Measurements from ENCODE around the gene KDM5C. TPM values are rescaled to one million over a fixed set of nuclear protein-coding genes. Genes with fewer than 3 reads are reported as not detected.

The KDM5C gene
- total RNA-seq, 2 donors from 2014 or later = 208 to 211 TPM

DNA sequence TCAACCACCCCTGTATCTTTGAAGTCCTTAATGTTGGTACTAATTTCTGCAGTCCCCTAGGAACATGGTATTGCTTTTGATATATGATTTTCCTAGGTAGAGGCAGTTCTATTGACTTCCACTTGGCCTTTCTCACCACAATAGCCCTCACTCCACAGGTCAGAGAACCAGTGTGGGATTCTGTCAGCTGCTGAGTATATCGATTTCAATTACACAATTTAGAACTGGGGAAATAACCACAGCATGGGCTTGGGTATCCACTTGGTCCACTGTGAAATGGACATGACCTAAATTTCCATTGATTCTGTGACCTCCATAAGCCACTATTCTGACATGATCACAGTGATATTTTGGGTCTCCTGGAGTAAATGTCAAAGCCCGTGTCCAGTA is 68.8 kb downstream of the KDM5C start:
- DNase-seq (no peak), ATAC-seq (no peak)
- no peaks in the 10 kb centered on the region for H3K4me1 Mint-ChIP-seq
- H3K27me3 Mint-ChIP-seq = no peaks in the 10 kb centered on the region
- H3K9me3 ChIP-seq (ENCODE audit: control insufficient read depth, low read length, poor library complexity, severe bottlenecking) = no peaks in the 10 kb centered on the region
- no peaks in the 10 kb centered on the region for H3K36me3 Mint-ChIP-seq (ENCODE audit: low read depth)
- H3K4me3 Mint-ChIP-seq = no peak overlapping the region
- H3K27ac Mint-ChIP-seq = no peak overlapping the region

DNA sequence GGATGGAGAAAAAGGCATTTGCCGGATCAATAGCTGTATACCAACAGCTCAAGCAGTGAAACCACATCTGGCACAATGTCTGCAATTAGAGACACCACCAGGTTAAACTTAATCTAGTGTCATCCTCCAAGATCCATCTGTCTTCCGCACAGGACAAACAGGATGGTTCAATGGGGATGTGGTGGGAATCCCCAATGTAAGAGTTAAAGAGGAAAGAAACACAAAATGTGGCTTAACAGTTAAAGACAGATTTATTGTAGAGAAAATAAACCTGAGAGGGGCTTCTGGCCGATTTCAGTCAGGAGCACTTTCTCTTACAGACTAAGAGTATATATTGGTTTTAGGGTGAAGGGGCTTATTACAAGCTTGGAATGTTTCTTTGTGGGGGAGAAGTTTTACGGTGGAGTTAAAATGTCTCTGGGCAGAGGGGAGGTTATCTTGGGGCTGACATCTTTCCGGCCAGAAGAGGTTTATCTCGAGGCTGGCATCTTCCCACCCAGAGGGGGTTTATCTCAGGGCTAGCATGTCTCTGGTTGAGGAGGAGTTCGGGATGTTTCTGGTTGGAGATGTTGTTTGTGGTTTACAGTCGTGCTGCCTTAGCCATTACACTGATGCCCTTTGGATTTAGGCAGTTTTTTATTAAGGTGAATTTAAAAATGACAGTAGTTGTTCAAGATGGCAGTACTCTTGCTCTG is 69.3 kb downstream of the KDM5C start:
- ATAC-seq (no peak), DNase-seq (no peak)
- no peak overlapping the region for H3K27ac Mint-ChIP-seq
- no peaks in the 10 kb centered on the region for H3K27me3 Mint-ChIP-seq
- H3K4me1 Mint-ChIP-seq = no peaks in the 10 kb centered on the region
- H3K9me3 ChIP-seq (ENCODE audit: control insufficient read depth, low read length, poor library complexity, severe bottlenecking) = no peaks in the 10 kb centered on the region
- no peaks in the 10 kb centered on the region for H3K36me3 Mint-ChIP-seq (ENCODE audit: low read depth)
- no peak overlapping the region for H3K4me3 Mint-ChIP-seq

DNA sequence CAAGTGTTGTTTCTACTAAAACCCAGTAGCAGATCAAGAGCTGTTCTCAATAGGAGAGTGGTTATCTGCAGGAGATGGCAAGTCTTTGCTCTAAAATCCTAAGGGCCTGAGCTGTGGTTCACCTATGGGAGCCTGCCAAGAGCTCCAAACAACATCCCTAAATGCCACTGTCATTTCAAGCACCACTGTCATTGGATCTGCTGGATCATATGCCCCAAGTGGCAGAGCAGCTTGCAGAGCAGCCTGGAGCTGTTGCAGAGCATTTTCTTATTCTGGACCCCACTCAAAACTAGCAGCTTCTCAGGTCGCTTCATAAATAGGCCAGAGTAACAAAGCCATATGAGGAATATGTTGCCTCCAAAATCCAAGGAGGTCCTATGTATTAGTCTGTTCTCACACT is 71.4 kb downstream of the KDM5C start:
- no peak overlapping the region for H3K4me3 Mint-ChIP-seq
- no peak for ATAC-seq
- DNase-seq = no peak
- H3K27ac Mint-ChIP-seq = no peak overlapping the region
- H3K27me3 Mint-ChIP-seq = no peaks in the 10 kb centered on the region
- H3K9me3 ChIP-seq (ENCODE audit: control insufficient read depth, low read length, poor library complexity, severe bottlenecking) = no peaks in the 10 kb centered on the region
- no peaks in the 10 kb centered on the region for H3K4me1 Mint-ChIP-seq
- no peaks in the 10 kb centered on the region for H3K36me3 Mint-ChIP-seq (ENCODE audit: low read depth)

Other genes starting within 250 kb of the KDM5C start
- not detected for gene GPR173, start 176.4 kb downstream of the KDM5C start, total RNA-seq
- 100 to 1,000 TPM; 201 to 218 TPM for gene TSPYL2, start 142.8 kb downstream of the KDM5C start, total RNA-seq
- gene KANTR, start 131.1 kb downstream of the KDM5C start, total RNA-seq = 10 to 100 TPM in 1 of 2 donors, 1 to 10 TPM in 1; 9.8 to 10.1 TPM
- gene IQSEC2, start 56.4 kb upstream of the KDM5C start, total RNA-seq = 1 to 10 TPM; 1.9 TPM
- gene SMC1A, start 197.4 kb upstream of the KDM5C start, total RNA-seq = 10 to 100 TPM; 43.4 to 47.6 TPM
- gene RIBC1, start 197.7 kb upstream of the KDM5C start, total RNA-seq = 1 to 10 TPM; 1.5 to 1.6 TPM
- 10 to 100 TPM; 41.0 to 43.4 TPM for gene HSD17B10, start 209.2 kb upstream of the KDM5C start, total RNA-seq